Ovary (tissue), 9 donors: Measurements from ENCODE around the gene BMF. TPM values are rescaled to one million over a fixed set of nuclear protein-coding genes. Genes with fewer than 3 reads are reported as not detected.

Source experiments
- DNase-seq, 5 donors: peaks; one replicate each; pipeline ENCODE4 v3.0.0-alpha.2; 2019 to 2020
- H3K27ac ChIP-seq, 2 donors: fragments of 200-600 bp; one replicate each; pipeline versions ENCODE4 v1.5.1 to v1.8.0; 2019 to 2022
- H3K27me3 ChIP-seq: fragments of 200-600 bp; one replicate; pipeline ENCODE4 v1.8.0; 2022
- H3K36me3 ChIP-seq: fragments of 200-600 bp; sonication (generic); one replicate; pipeline ENCODE4 v1.5.1; 2019
- H3K4me1 ChIP-seq: one replicate; pipeline ENCODE4 v1.8.1; 2013; ENCODE audit warnings: mild to moderate bottlenecking, moderate library complexity; ENCODE audit not compliant: insufficient read depth
- H3K4me3 ChIP-seq: fragments of 200-600 bp; sonication (generic); one replicate; pipeline ENCODE4 v1.5.1; 2017
- H3K9me3 ChIP-seq, 2 donors: fragments of 200-600 bp in 1 of 2; sonication (generic) in 1 of 2; one replicate each; pipeline versions ENCODE4 v1.5.1 to v1.8.1; 2013 to 2019; ENCODE audit warnings: mild to moderate bottlenecking in 1 of 2, moderate library complexity in 1 of 2
- EP300 ChIP-seq: sonication (generic); formaldehyde crosslinking; IDR thresholded peaks from one replicate; pipeline ENCODE4 v1.6.1; 2017; ENCODE audit warnings: antibody characterized with exemption
- POLR2A ChIP-seq: fragments of 450-650 bp; IDR thresholded peaks from one replicate; pipeline ENCODE4 v1.6.1; 2017; ENCODE audit warnings: antibody characterized with exemption, mild to moderate bottlenecking, moderate library complexity
- WGBS, 3 donors: extraction: QIAGEN DNeasy Blood & Tissue Kit in 1 of 3; methylation state at CpG; one replicate each; pipeline versions ENCODE4 v1.1.5 to v1.1.7; 2013 to 2017; 5-methylcytosine and 5-hydroxymethylcytosine counted together
- intact Hi-C, 4 donors: fragments of 100-400 bp; cut with DNase I; formaldehyde crosslinking; loops; one replicate each; pipeline versions ENCODE4 v1.11.0 to v1.15.1; 2022 to 2023
- polyA plus RNA-seq, 2 donors: library from polyadenylated mRNA; stranded (reverse); fragments of 200-250 nt in 1 of 2; fragments of 350-450 nt in 1 of 2; fragmentation: Illumina TruSeq in 1 of 2; extraction: RNeasy Lipid Tissue Mini Kit (QIAGEN cat#74804) in 1 of 2; gene quantifications; one replicate each; pipeline ENCODE4 v1.2.3, GENCODE V29; 2013 to 2014
- total RNA-seq, 7 donors: library from RNA; depleted of rRNA in 2 of 7; stranded (reverse); fragments of >200 nt in 2 of 7; fragmentation: NEBNext Ultra II Directional in 3 of 7; extraction: Animal tissue kit (Norgen Biotek cat#: 25700) in 3 of 7; gene quantifications; one replicate each; pipeline versions ENCODE4 v1.1.0 to v1.2.4, GENCODE V29; 2016 to 2023
- TF ChIP-seq, protein P1 (sequence below), 3 donors: fragments of 450-650 bp in 2 of 3; fragments of 200-600 bp in 1 of 3; IDR thresholded peaks; one replicate each; pipeline versions ENCODE4 v1.5.1 to v1.8.0; 2016 to 2022; ENCODE audit warnings: antibody characterized with exemption in 3 of 3, mild to moderate bottlenecking in 1 of 3
- donor health status: DM: no; HTN: no; CAD: no; lungs with moderate emphysema.
- donor health status: DM: no; HTN: no; CAD: no.
- donor health status: Bipolar disorder and iron deficiency.
- donor health status: DM: yes; HTN: yes; CAD: no.
- donor health status: DM: no; HTN: no; CAD: no.
- donor health status: DM: yes; HTN: yes; CAD: no.

BMF gene
- total and polyA plus RNA-seq, 9 donors, result 5.7 to 26.5 (median 17.2) TPM

DNA sequence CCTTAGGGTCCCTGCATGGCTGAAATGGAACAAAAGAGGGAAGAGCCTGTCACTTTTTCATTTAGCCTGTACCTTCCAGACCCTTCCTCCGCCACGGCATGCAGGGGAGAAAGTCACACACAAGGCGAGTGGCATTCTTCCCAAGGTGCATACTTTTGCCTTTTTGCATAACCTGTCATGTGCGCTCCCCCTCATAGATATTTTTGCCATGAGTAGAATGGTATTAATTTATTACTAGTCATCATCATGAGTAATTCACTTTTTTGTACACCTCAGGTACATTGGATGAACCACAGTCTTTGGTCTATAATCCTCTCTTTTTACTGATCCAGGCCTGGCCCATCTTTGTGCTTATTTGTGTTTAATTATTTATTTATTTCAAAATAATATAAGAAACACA is 43.3 kb upstream of the BMF start:
- Histone ChIP-seq H3K27ac (no peak overlapping the region), H3K36me3 (no peaks in the 10 kb centered on the region), H3K4me3 (no peak overlapping the region), H3K4me1 (no peaks in the 10 kb centered on the region), H3K9me3 (no peaks in the 10 kb centered on the region), H3K27me3 (no peaks in the 10 kb centered on the region)
- no peak for DNase-seq
- 92 to 93% (median 92%) methylated on average over 4 of the region's 4 CpGs for WGBS, 3 donors
- intact Hi-C loops, result no loop called here
- no peak for TF ChIP-seq EP300
- no peak for TF ChIP-seq POLR2A
- TF ChIP-seq, protein P1, sequence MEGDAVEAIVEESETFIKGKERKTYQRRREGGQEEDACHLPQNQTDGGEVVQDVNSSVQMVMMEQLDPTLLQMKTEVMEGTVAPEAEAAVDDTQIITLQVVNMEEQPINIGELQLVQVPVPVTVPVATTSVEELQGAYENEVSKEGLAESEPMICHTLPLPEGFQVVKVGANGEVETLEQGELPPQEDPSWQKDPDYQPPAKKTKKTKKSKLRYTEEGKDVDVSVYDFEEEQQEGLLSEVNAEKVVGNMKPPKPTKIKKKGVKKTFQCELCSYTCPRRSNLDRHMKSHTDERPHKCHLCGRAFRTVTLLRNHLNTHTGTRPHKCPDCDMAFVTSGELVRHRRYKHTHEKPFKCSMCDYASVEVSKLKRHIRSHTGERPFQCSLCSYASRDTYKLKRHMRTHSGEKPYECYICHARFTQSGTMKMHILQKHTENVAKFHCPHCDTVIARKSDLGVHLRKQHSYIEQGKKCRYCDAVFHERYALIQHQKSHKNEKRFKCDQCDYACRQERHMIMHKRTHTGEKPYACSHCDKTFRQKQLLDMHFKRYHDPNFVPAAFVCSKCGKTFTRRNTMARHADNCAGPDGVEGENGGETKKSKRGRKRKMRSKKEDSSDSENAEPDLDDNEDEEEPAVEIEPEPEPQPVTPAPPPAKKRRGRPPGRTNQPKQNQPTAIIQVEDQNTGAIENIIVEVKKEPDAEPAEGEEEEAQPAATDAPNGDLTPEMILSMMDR (IDR thresholded peaks at IDR 0.05), result no peak

DNA sequence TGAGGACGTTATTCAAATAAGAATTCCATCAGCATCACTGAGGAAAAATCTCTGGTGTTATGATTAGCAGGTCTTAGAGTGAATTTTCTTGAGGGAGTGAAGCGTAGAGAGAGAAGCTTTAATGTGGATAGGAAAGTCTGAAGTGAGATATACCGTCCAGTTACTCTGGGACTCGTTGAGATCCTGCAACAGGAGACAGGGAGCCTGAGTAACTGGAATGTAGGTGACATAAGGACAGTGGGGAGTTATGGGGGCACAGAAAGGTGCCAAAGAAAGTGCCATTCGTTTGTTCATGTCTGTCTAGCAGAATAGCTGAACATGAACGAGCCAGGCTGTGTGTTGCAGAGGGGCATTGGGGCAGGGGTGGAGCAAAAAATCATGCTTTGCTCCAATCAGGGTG is 42.8 kb upstream of the BMF start:
- Histone ChIP-seq H3K4me1 (no peaks in the 10 kb centered on the region), H3K4me3 (no peak overlapping the region), H3K27ac (no peak overlapping the region), H3K36me3 (no peaks in the 10 kb centered on the region), H3K9me3 (no peaks in the 10 kb centered on the region), H3K27me3 (no peaks in the 10 kb centered on the region)
- intact Hi-C loops, result no loop called here
- no peak for DNase-seq
- TF ChIP-seq POLR2A, result no peak
- 58 to 63% (median 62%) methylated on average over 6 of the region's 6 CpGs for WGBS, 3 donors

DNA sequence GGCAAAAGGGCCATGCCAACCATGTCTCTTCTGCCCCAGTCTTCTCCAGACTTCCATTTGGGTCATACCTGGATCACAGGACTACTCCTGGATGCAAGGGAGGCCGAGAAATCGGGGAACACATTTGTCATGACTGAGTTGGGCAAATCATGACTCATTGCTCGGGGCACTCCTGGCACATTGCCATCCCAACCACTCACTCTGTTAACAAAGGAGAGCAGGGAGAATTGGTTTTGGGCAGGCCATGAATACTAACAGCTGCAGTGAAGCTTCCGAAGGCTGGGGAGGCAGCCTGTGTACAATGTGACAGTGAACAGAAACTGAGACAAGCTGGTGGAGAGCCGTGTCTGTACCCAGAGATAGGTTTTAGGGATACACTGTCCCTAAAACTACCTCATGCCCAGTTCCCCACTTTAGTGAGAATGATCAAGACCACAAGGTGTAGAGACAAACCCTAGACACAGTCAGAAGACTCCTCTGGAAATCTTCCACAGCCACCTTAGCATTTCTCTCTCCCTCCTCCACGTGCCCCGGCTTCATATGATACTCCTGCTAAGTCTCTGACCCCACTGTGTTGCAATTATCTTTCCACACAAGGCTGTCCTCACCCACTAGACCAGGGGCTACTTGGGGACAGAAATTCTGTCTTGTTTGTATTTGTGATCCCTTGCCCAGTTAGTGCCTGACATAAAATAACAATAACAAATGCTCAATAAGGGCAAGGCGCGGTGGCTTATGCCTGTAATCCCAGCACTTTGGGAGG is 41.7 kb upstream of the BMF start:
- H3K27ac ChIP-seq, result no peak overlapping the region

DNA sequence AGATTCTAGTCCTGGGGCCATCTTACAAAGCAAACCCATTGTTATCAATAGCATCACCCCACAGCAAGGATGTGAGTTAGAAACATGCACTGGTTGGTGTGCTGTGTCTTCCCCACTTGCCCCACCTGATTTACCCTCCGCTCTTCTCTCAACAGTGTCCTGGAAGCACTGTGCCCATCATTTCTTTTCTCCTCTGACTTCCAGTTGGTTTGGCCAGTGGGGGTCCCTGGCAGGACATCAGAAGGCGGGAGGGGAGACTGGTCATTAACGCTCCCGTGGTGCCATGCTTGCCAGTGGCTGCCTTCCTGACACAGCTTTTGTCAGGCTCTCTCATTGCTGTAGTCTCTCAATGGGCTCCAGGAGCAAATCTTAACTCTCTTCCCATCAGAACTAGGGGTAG is 40.7 kb upstream of the BMF start:
- Histone ChIP-seq H3K4me3 (no peak overlapping the region), H3K27me3 (no peaks in the 10 kb centered on the region), H3K9me3 (no peaks in the 10 kb centered on the region), H3K4me1 (no peaks in the 10 kb centered on the region), H3K36me3 (no peaks in the 10 kb centered on the region), H3K27ac (no peak overlapping the region)
- intact Hi-C loops, result no loop called here
- no peak for TF ChIP-seq POLR2A
- no peak for TF ChIP-seq EP300
- TF ChIP-seq, protein P1 (IDR thresholded peaks at IDR 0.05), result no peak
- DNase-seq, result no peak
- WGBS, 3 donors, result 83 to 90% (median 88%) methylated on average over 4 of the region's 4 CpGs

More for the DNA sequence above, 41.7 kb upstream of the BMF start:
- intact Hi-C loops, result no loop called here
- DNase-seq, result peak in 1 of 5 donors; percentile 29
- TF ChIP-seq POLR2A (no peak), EP300 (no peak)
- TF ChIP-seq, protein P1 (IDR thresholded peaks at IDR 0.05), result no peak
- Histone ChIP-seq H3K4me1 (no peaks in the 10 kb centered on the region), H3K36me3 (no peaks in the 10 kb centered on the region), H3K9me3 (no peaks in the 10 kb centered on the region), H3K27me3 (no peaks in the 10 kb centered on the region), H3K4me3 (no peak overlapping the region)
- WGBS, 3 donors, result 63 to 69% (median 64%) methylated on average over 9 of the region's 9 CpGs

DNA sequence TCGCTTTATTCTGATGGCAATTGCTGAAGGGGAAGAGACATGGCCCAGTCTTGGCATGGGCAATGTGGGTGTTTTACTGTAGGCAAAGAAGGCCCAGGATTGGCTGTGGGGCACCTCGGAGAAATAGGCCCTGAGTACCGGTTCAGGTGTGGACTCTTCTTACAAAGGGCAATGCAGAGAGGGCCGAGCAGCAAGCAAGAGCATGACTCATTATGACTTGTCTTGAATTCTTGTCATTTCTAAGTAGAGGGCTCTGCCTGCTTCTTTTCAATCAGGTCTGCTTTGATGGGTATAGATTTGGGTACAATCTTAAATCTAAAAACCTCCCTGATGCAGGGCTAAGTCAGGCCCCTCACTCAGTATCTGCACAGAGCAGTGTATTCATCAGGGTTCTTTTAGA is 37.4 kb upstream of the BMF start:
- intact Hi-C loops, result no loop called here
- Histone ChIP-seq H3K4me3 (no peak overlapping the region), H3K27ac (no peak overlapping the region), H3K9me3 (no peaks in the 10 kb centered on the region), H3K4me1 (no peaks in the 10 kb centered on the region), H3K27me3 (no peaks in the 10 kb centered on the region), H3K36me3 (no peaks in the 10 kb centered on the region)
- DNase-seq, result no peak
- 83 to 91% (median 87%) methylated on average over 4 of the region's 4 CpGs for WGBS, 3 donors
- TF ChIP-seq, protein P1 (IDR thresholded peaks at IDR 0.05), result no peak
- no peak for TF ChIP-seq POLR2A
- no peak for TF ChIP-seq EP300
